ENCODE measurements around the gene CHD5. TPM values are rescaled to one million over a fixed set of nuclear protein-coding genes. Genes with fewer than 3 reads are reported as not detected.
"Not testable (repeated sequence)": the region's sequence is repeated elsewhere in the genome, so short reads cannot be mapped to it uniquely, and the experiment has no call there.

CHD5 gene
- total RNA-seq, 1 experiment from 2014 or later: not detected

- no peak for DNase-seq (ENCODE audit: low read depth)
- in situ Hi-C loops (cut with HindIII; ENCODE audit: low pct_unique_long_range_greater_than_20kb, low sequenced_read_pairs): no loop called here
These were observed 93.3 kb downstream of the CHD5 start for GRCh38 chr1:6086762-6087376.

- DNase-seq (ENCODE audit: low read depth): no peak
- in situ Hi-C loops (cut with HindIII; ENCODE audit: low pct_unique_long_range_greater_than_20kb, low sequenced_read_pairs): no loop called here
These were observed 93.8 kb downstream of the CHD5 start for GRCh38 chr1:6086358-6086757.

GRCh38 chr1:6085666-6086065 lies 94.5 kb downstream of the CHD5 start:
- in situ Hi-C loops (cut with HindIII; ENCODE audit: low pct_unique_long_range_greater_than_20kb, low sequenced_read_pairs): no loop called here
- no peak for DNase-seq (ENCODE audit: low read depth)

- in situ Hi-C loops (cut with HindIII; ENCODE audit: low pct_unique_long_range_greater_than_20kb, low sequenced_read_pairs): no loop called here
These were observed 95.2 kb downstream of the CHD5 start for GRCh38 chr1:6084781-6085495.

GRCh38 chr1:6083801-6084446 lies 96.2 kb downstream of the CHD5 start:
- DNase-seq (ENCODE audit: low read depth): no peak
- in situ Hi-C loops (cut with HindIII; ENCODE audit: low pct_unique_long_range_greater_than_20kb, low sequenced_read_pairs): no loop called here

More at GRCh38 chr1:6084781-6085495, 95.2 kb downstream of the CHD5 start:
- no peak for DNase-seq (ENCODE audit: low read depth)

- DNase-seq (ENCODE audit: low read depth): no peak
- in situ Hi-C loops (cut with HindIII; ENCODE audit: low pct_unique_long_range_greater_than_20kb, low sequenced_read_pairs): no loop called here
These were observed 96.7 kb downstream of the CHD5 start for GRCh38 chr1:6083385-6083784.

GRCh38 chr1:6082430-6082971 lies 97.6 kb downstream of the CHD5 start:
- in situ Hi-C loops (cut with HindIII; ENCODE audit: low pct_unique_long_range_greater_than_20kb, low sequenced_read_pairs): no loop called here
- no peak for DNase-seq (ENCODE audit: low read depth)

- DNase-seq (ENCODE audit: low read depth): no peak
- in situ Hi-C loops (cut with HindIII; ENCODE audit: low pct_unique_long_range_greater_than_20kb, low sequenced_read_pairs): no loop called here
These were observed 98.2 kb downstream of the CHD5 start for GRCh38 chr1:6081901-6082300.

- DNase-seq (ENCODE audit: low read depth): no peak
- in situ Hi-C loops (cut with HindIII; ENCODE audit: low pct_unique_long_range_greater_than_20kb, low sequenced_read_pairs): no loop called here
These were observed 99.7 kb downstream of the CHD5 start for GRCh38 chr1:6080469-6080868.

GRCh38 chr1:6077919-6078318 lies 102.2 kb downstream of the CHD5 start:
- in situ Hi-C loops (cut with HindIII; ENCODE audit: low pct_unique_long_range_greater_than_20kb, low sequenced_read_pairs): no loop called here
- no peak for DNase-seq (ENCODE audit: low read depth)

- DNase-seq (ENCODE audit: low read depth): no peak
- in situ Hi-C loops (cut with HindIII; ENCODE audit: low pct_unique_long_range_greater_than_20kb, low sequenced_read_pairs): no loop called here
These were observed 102.6 kb downstream of the CHD5 start for GRCh38 chr1:6077506-6077905.

GRCh38 chr1:6077061-6077460 lies 103.1 kb downstream of the CHD5 start:
- DNase-seq (ENCODE audit: low read depth); in situ Hi-C loops (cut with HindIII; ENCODE audit: low pct_unique_long_range_greater_than_20kb, low sequenced_read_pairs): not testable (repeated sequence)

GRCh38 chr1:6075748-6076147 lies 104.4 kb downstream of the CHD5 start:
- DNase-seq (ENCODE audit: low read depth): no peak
- in situ Hi-C loops (cut with HindIII; ENCODE audit: low pct_unique_long_range_greater_than_20kb, low sequenced_read_pairs): no loop called here

- no peak for DNase-seq (ENCODE audit: low read depth)
- in situ Hi-C loops (cut with HindIII; ENCODE audit: low pct_unique_long_range_greater_than_20kb, low sequenced_read_pairs): no loop called here
These were observed 105.8 kb downstream of the CHD5 start for GRCh38 chr1:6074192-6074901.

- no peak for DNase-seq (ENCODE audit: low read depth)
- in situ Hi-C loops (cut with HindIII; ENCODE audit: low pct_unique_long_range_greater_than_20kb, low sequenced_read_pairs): no loop called here
These were observed 106.6 kb downstream of the CHD5 start for GRCh38 chr1:6073480-6074053.

GRCh38 chr1:6072774-6073479 lies 107.2 kb downstream of the CHD5 start:
- in situ Hi-C loops (cut with HindIII; ENCODE audit: low pct_unique_long_range_greater_than_20kb, low sequenced_read_pairs): no loop called here

GRCh38 chr1:6071219-6071618 lies 108.9 kb downstream of the CHD5 start:
- in situ Hi-C loops (cut with HindIII; ENCODE audit: low pct_unique_long_range_greater_than_20kb, low sequenced_read_pairs): no loop called here
- no peak for DNase-seq (ENCODE audit: low read depth)

More at GRCh38 chr1:6072774-6073479, 107.2 kb downstream of the CHD5 start:
- DNase-seq (ENCODE audit: low read depth): no peak

Measured in Caki2 (cell line).